GM21367 (cell line): ENCODE data around the gene CCDC80.
"Not testable (repeated sequence)": the region's sequence is repeated elsewhere in the genome, so short reads cannot be mapped to it uniquely, and the experiment has no call there.

Experiments
- ATAC-seq: cut with Tn5 transposase; IDR thresholded peaks from one replicate; pipeline ENCODE4 v1.9.1; 2021; ENCODE audit not compliant: unreplicated experiment

CCDC80 gene

DNA sequence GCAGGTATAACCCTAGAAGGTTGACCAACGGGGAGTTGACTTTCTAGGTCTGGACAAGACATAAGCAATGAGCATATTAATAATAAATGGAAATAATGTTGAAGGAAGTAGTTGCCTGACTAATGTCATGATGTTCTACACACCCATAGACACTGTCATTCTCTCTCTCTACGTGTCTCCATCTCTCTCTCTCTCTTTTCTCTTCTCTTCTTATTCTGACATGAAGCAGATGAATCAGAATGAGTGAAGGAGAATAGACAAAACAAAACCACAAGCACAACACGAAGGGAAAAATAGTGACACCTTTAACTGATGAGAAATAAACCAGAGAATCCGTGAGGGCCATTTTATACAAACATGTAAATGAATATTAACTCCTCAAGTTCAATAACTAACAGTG is 26.7 kb upstream of the CCDC80 start:
- ATAC-seq: no peak

DNA sequence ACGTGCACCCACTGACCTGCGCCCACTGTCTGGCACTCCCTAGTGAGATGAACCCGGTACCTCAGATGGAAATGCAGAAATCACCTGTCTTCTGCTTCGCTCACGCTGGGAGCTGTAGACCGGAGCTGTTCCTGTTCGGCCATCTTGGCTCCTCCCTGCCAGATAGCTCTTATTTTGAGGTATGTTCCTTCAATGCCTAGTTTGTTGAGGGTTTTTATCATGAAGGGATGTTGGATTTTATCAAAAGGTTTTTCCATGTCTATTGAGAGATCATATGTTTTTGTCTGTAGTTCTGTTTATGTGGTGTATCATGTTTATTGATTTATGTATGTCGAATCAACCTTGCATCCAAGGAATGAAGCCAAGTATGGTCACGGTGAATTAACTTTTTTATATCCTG is 24.1 kb upstream of the CCDC80 start:
- ATAC-seq: not testable (repeated sequence)

DNA sequence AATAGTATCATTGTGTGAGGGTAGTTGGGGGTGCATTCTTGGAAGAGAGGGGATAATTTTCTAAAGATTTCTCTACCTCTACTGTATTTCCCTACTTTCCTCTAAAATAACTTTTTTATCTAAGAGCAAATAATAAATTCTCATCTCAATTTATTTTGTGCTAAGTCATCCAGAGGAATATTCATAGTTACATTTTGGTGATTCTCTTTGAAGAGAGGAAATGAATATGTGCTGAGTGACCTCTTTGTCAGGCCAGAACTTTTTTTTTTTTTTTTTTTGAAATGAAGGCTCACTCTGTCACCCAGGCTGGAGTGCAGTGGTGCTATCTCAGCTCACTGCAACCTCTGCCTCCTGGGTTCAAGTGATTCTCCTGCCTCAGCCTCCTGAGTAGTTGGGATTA is 15.1 kb upstream of the CCDC80 start:
- no peak for ATAC-seq

DNA sequence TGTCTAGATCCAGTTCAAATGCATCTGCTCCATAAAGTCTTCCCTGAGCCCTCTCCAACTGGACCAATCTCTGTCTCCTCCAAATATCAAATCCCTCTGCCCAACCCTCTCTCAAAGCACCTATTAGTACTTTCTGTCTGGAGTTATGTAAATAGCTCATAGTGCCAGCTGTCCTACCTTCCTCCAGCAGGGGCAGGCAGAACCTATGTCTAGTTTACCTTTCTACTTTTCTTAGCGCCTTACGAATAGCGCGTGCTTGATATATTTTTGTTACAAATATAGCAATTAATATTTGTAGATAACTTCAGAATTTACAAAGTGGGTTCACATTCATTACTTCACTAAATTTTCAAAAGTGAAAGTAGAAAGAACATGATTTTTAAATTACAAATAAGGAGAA is 14.0 kb upstream of the CCDC80 start:
- no peak for ATAC-seq

DNA sequence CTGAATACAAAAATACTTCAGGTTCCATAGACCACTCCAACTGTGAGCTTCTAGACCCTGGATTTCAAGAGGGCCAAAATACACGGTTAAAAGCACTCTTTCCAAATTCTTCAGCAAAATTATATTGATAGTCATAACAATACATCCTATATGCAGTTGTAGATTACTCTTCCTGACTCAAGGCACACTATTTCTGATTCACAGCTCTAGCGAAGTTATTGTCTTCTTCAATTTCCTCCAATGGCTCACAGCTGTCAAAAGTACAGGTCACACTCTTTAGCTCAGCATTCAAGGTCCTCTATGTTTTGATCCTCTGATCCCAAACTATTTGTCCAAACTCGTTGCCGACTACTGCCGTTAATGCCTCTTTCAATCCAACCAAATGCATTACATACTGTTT is 13.5 kb upstream of the CCDC80 start:
- no peak for ATAC-seq

DNA sequence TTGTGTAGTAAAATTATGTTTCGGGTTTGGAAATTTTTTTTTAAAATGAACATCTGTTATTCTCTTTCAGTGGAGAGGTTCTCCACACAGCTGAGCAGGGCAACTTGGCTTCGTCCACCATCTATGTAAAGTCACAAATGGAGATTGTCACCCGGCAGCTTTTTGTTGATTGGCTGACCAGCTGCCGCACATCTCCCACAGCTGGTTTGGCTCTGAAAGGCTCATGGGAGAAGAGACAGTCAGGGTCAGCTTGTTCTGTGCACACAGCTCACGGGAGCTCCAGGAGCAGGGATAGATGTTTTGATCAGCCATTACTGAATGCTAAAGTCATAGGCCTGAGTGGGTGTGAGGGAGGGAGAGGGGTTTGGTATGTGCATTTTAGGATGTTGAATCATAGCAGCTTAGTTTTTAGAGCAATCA is 12.9 kb upstream of the CCDC80 start:
- ATAC-seq: no peak

DNA sequence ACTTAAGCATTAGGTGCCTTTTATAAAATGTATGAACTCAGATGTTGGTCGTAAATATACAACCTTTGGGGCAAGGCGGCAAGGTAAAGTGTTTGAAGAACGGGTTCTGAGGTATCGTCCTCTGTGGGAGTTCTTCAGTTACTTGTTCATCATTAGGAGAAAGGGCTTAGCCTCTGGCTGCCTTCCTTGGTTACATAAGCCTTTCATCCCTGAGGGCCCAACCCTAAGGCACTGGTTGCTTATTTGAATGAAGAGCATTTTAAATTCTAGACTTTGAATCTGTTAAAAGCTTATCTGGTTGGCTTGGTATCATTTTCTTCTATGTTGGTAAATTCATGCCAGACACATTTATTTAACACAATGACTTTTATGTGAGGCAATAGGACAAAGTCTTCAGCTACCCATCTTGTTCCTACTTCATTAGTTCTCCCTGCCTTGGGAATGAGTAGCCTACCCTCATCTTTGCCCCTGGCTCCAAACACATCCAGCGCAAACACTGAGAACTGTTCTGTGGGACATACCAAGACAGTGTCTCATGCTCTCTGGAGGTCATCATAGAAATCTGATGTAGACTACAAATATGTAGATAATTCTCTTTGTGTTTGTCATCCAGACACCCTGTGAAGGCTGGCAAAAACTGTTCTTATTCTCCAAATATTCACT is 12.4 kb upstream of the CCDC80 start:
- no peak for ATAC-seq

DNA sequence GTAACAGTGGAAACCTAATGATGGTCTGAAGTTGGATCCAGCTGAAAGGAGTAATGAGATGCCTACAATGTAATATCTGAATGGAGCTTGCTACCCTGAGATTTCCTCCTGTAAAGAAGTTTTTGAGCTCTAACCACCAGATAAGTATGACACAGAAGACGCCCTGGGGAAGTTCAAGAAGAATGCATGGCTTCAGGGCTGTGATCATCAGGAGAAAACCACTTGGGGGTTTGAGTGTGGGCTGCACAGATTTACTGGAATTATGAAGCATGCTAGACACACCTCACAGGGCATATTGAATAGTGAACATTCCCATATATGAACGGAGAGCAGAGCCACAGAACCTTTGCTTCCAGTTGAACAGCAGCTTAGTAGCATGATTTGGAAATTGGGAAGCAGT is 10.6 kb upstream of the CCDC80 start:
- no peak for ATAC-seq

DNA sequence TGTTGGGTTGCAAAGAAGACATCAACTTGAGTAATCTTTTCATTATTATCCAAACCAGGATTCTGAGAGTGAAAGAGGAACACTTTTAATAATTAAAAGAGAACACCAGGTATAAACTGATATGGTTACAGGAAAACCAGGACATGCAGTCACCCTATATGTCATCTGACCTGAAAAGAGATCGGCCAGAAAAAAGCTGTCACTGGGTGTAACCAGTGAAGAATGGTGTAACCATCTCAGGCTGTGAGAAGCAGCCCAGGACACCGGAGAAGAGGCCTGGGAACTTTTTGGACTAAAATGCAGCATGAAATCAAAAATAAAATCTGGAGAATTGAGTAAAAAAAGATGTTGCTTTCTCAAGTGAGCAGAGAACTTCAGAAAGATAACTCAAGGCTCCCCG is 10.1 kb upstream of the CCDC80 start:
- no peak for ATAC-seq

DNA sequence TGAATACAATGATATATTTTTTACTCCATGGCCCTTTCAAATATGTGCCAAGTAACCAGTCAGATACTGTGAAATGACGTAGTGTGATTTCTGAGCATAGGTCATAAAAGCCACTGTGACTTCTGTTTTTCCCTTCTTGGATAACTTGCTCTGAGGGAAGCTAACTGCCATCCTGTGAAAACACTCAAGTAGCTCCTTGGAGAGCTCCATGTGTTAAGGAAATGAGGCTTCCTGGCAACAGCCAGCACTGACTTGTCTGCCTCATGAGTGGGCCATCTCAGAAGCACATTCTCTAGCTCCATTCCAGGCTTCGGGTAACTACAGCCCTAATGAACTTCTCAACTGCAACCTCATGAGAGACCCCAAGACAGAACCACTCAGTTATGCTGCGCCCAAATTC is 9.5 kb upstream of the CCDC80 start:
- no peak for ATAC-seq

DNA sequence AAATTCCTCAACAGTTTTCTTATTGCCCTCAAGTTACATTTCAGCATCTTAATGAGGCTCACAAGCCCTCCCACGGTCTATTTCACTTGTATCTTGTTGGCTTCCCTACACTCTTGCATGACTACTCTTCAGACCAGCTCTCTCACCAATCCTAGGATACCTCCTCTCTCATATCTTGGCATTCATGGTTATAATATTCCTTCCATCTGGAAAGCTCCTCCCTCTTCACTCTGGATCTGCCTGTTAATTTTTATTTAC is 8.5 kb upstream of the CCDC80 start:
- ATAC-seq: no peak

DNA sequence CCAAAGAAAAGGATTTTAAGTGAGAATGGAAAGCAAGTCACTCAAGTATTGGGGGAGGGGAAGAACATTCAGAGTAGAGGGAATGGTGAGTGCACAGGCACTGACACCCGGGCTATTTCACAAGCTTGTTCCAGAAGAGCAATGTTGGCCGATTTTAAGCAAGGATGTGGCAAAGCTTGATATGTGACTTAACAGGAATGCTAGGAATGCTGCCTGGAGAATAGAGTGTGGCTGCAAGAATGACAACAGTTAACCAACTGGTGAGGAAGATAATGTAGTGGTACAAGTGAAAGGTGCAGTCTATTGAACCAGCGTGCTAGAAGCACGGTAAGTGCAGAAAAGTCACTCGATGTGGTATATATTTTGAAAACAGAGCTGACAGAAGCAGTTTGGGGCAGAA is 6.2 kb upstream of the CCDC80 start:
- no peak for ATAC-seq

DNA sequence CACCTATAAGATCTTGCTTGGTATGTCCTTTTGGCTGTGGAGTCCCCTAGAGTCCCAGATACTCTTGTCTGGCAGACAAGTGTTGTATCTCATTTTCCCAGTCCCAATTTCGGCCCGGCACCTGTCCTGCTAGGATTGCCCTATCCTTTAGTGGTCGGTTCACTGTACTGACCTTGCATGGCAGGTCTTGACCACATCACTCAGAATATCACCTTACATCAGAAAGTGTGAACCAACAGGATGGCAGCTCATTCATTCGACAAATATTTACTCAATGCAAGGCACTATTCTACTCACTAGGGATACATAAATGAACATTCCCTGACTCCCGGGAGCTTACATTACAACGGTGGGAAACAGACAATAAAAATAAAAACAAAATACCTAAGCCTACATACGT is 5.7 kb upstream of the CCDC80 start:
- ATAC-seq: no peak

DNA sequence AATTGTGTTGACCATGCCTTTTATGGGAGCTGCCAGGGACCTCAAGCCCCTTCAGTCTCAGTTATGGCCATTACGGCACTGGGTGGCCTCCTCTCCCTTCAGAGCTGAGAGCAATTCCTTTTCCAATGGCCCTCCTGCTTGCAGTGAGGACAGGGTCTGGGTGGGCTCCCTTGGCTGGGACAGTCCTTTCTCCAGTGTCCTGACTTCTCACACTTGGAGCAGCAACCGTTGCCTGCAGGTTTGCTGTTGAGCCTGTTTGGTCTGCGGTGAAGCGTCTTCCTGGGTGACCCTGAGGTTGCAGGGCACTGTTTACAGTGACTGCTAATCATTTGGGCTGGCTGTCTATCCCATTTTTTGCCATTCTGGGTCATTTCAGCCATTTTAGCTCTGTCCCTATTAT is 3.5 kb upstream of the CCDC80 start:
- no peak for ATAC-seq

DNA sequence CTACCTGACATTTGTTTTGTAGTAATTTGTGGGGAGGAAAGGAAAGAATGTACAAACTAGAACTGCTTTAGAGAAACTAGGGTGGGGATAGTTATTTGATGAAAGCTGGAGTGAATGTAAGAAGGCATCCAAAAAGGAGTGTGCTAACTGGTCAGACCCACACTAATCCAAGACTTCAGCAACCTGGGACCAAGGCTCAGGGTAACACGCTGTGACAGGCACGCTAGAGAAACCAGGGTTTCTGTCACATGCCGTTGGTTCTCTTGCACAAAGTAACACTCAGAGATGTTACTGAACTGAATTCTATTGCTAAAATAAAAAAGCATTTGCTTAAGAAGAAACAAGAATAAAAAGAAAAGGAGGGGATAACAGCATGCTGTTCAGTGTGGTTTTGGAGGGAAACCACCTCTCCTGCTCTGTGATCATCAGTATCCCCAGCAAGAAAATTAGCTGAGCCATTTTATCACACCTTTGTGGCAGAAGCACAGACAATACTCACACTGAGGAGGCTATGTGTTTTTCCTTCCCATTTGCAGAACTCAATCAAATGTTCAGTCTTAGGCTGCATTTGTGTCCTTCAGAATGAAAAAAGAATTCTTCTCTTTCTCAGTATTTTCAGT is 2.8 kb upstream of the CCDC80 start:
- ATAC-seq: no peak

DNA sequence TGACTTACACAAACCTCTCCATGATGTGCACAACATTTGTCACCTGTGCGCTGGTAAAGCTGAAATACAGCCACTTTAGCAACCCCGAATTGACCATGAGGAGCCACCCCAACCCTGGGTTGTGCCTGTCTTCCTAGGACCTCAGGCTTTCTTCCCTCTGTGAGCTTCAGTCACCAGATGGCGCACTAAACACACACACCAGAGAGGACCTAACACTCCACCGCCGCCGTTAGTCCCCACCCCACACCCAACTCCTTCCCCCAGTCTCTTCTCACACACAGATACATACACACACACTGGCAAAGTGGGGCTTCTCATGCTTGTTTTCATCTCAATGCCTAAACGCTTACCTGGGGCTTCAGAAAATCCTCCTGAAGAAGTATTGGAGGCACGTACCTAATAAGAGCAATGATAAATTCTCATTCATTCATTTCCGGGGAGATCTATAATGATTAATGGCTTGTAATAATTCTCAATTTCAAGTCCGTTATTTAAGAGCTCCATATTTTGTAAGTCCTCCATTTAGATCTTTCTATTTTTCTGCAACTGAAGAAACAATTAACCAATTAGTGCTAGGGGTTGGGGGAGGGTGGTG is 2.1 kb upstream of the CCDC80 start:
- peak; percentile 87 for ATAC-seq

DNA sequence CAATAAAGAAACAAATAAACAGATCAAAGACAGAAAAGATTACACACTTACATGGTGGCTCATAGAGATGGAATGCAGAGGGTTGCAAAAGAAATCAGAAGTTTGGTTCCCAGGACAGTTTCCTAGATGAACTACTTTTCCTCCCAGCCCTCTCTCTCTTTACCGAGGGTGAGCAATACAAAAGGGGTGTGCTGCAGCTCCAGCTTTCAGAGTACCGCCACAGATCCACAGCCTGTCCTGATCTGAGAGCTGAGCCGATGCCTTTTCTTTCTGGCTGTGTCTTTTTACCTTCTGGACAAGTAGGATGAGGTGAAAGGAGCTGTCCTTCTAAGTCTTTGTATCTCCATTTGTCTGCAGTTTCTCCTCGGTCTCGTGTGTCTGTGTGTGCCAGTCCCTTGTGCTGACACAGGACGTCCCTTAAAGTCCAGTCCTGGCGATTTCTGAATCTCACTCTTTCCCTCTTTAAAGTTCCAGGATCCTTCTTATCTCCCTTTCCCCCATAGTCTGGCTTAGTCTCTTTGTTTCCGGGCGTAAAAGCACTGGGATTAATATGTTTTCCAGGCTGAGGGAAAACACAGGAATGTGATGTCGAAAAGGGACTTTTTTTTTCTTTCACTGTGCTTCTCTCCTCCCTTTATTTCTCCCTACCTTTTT is 540 bp downstream of the CCDC80 start:
- no peak for ATAC-seq

DNA sequence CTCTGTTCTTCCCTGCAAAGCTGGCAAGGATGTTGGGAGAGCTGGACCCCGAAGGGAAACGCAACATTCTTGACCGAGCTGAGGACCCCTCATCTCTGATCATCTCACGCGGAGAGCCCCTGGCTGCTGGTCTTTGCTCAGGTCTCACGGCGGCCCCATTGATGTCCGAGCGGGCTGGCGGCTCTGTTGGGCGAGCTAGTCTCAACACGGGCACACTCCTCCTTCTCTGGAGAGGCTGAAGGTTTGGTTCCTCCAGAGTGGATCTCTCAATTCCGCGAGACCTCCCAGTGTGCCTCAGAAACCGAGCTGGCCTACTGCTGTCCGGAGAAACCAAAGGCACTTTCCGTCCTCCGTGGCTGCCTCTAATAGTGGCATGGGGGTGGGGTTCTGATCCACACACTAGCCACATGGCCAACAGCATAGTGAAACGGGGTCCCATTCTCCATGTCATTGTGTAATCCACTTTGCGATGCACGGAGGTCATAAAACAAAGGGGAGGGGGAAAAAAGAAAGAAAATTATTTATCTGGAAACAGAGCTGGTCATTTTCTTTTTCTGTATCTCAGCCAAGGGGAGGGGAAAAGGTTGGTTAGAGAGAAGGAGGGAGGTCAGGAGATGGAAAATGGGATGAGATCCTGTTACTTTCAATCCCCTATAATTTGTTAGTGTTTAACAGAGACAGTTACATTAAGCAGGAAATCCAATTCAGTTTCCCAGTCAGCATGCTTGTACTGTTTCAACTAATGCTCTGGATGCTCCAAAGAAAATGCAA is 1.3 kb downstream of the CCDC80 start:
- ATAC-seq: no peak

DNA sequence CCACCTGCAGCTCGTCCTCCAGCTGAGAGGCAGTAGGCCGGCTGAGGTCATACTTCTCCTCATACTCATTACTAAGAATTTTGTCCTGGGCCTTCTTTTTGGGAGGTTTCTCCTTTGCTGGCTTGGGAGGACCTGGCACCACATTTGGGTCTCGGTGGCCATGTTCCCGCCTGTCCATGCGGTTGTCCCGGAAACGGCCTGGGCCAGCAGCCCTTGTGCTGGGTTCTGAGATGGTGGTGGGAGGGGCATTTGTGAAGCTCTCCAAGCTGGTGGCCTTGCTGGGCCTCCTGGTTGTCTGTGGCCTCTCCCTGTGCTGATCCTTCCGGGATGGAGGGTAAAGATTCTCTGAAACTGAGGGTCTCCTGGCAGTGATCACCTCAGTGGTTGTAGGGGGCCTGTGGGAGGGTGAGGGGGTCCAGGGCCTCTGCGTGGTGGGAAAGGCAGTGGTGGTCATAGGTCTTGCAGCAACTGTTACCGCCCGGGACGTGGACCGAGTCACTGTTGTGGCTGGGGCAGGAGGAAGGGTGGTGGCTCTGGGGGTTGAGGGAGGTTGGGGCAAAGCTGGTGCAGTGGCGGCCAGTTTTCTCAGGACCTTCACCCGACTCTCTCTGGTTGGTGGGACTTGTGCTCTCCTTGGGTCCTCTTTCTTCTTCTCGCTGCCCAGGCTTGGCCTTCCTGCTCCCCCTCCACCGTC is 2.5 kb downstream of the CCDC80 start:
- no peak for ATAC-seq

DNA sequence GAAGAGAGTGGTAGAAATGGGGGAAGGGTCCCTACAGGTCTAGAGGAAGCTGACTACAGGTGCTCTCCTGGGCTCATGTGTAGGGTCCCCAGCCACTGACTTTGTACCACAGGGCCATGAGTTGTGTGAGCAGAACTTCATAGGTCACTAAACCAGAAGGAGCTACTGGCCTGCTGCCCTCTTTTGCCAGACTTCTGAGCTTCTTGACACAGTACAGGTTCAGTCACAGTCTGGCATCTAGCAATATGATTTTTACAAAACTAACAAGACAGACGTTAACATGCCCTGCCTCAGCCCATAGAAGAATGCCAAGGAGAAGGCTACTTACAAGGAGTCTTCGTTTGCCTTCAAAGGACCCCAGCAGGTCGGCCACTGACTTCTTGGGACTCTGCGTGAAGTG is 3.2 kb downstream of the CCDC80 start:
- ATAC-seq: no peak

DNA sequence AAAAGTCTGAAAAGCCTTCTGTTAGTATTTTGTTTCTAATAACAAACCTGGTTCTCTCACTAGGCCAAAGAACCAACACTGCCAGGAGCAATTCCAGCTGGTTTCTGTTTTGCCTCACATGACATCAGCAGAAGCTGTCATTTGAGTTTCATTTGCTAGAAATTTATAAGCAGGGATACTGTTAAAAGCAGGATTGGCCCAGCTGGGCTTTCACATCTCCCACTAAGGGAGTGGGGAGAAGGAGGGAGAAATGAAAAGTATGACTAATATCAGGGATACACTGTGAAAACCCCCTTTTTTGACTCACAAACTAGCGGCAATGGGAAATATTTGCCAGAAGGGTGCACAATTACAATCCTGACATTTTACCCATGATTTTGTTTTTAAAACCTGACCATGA is 5.3 kb downstream of the CCDC80 start:
- ATAC-seq: no peak
